ENCODE data around the gene NLRP6.

The NLRP6 gene

DNA sequence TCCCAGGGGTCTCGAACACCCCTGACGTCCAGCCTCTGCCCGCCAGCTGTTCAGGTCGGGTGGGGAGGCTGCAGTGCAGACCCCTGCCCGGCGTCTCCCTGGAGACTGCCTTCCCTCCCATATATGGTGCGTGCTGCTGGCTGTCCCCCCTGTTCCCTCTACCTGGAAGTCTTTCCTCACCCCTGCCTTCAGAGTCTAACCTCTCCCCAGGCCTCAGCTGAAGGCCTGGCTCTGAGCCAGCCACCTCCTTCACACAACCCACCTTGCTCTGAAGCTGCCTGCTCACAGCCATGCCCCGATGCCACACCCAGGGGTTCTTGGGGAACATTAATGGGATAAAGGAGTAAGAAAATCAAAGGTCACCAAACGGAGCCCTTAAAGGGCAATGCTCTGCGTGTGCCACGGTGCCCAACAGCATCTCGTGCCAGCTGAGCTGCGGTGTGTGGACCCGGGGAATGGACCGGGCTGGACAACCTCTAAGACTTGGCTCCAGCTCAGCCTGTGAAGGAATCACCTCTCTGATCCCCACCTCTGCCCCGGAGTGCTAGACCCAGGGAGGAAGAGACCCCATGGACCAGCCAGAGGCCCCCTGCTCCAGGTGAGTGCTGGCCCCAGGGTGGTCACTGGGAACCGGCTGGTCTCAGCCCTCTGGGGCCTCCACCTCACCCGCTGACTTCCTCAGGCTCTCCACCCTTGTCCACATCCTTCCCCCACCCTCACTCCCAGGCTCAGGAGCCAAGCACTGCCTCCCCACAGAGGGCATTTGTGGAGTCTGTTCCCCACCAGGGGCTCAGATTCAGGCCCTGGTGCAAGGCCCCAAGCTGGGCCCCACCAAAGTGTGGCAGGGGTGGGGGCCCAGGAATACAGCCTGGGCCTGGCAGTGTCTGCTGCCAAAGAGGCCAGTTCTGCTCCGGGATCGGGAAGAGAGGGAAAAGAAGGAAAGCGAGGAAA is at the start of gene NLRP6:
Gene NLRP6, plus strand, starts transcription at position 407 of the 951 bp plus-strand sequence. Its CDS starts 163 bp downstream, at position 570.
- TF ChIP-seq, protein P1, sequence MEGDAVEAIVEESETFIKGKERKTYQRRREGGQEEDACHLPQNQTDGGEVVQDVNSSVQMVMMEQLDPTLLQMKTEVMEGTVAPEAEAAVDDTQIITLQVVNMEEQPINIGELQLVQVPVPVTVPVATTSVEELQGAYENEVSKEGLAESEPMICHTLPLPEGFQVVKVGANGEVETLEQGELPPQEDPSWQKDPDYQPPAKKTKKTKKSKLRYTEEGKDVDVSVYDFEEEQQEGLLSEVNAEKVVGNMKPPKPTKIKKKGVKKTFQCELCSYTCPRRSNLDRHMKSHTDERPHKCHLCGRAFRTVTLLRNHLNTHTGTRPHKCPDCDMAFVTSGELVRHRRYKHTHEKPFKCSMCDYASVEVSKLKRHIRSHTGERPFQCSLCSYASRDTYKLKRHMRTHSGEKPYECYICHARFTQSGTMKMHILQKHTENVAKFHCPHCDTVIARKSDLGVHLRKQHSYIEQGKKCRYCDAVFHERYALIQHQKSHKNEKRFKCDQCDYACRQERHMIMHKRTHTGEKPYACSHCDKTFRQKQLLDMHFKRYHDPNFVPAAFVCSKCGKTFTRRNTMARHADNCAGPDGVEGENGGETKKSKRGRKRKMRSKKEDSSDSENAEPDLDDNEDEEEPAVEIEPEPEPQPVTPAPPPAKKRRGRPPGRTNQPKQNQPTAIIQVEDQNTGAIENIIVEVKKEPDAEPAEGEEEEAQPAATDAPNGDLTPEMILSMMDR (IDR thresholded peaks at IDR 0.05; ENCODE audit: borderline replicate concordance, control extremely low read depth, extremely low read depth, insufficient read depth, missing control alignments): no peak
- DNase-seq (ENCODE audit: low spot score): peak; percentile 25
- in situ Hi-C loops (cut with MboI; ENCODE audit: low sequenced_read_pairs, unreplicated experiment): no loop called here

DNA sequence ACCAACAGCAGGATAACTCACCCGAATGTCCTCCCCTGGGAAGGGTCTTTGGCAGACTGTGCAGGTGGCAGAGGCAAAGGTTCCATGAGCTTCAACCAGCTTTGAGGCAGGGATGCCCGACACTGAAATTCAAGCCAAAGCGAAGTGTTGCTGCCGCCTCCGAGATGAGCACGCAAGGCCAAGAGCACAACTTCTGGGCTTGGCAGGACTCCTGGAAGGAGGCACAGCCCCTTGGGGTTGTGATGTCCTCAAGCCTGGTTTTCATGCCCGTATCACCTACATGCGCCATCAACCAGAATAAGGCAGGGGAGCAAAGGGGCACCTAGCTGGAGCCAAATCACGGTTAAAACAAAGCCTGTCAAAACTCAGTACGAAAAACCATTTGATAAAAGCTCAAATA is 47.8 kb upstream of the NLRP6 start:
- DNase-seq (ENCODE audit: low spot score): no peak
- in situ Hi-C loops (cut with MboI; ENCODE audit: low sequenced_read_pairs, unreplicated experiment): no loop called here
- TF ChIP-seq, protein P1 (IDR thresholded peaks at IDR 0.05; ENCODE audit: borderline replicate concordance, control extremely low read depth, extremely low read depth, insufficient read depth, missing control alignments): no peak

DNA sequence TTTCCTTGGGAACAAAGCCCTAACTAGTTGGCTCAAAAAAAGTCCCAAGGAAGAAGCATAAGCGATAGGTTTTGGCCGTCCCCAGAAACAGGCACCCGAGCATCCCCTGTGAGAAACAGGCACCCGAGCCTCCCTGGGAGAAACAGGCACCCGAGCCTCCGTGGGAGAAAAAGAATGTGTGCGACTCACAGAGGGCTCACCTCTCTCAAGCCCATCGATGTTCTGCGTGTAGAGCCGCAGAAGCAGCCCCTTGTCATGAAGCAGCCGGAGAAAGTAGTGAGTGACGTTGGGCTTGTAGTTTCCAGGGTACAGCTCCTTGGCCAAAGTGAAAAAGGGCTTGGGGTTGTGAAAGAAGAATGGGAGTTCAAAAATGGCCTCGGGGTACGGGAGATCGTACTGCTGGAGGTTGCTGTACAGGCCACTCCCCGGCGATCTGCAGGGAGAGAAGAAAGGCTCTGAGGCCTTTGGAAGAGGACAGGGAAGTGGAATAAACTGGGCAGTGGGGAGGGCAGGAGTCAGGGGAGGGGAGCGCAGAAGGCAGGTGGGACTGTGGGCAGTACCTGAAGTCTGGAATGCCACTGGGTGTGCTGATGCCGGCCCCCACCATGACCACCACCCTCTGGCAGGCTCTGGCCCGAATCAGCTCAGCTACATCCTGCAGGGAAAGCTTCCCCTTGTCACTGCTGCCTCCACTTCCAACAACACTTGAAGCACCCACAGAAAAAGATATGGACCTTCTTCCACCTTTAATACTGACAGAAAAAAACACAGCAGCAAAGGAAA is 45.2 kb upstream of the NLRP6 start:
- in situ Hi-C loops (cut with MboI; ENCODE audit: low sequenced_read_pairs, unreplicated experiment): no loop called here
- DNase-seq (ENCODE audit: low spot score): no peak
- TF ChIP-seq, protein P1 (IDR thresholded peaks at IDR 0.05; ENCODE audit: borderline replicate concordance, control extremely low read depth, extremely low read depth, insufficient read depth, missing control alignments): no peak

DNA sequence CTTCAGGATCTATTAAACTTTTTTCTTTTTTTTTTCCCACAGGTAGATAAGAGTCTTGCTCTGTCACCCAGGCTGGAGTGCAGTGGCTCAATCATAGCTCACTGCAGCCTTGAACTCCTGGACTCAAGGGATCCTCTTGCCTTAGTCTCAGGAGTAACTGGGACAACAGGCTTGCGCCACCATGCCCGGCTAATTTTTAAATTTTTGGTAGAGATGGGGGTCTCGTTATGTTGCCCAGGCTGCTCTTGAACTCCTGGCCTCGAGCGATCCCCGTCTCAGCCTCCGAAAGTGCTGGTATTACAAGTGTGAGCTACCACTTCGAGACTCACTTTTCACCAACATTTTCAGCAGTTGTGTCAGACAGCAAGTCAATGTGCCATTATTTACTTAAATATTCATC is 43.0 kb upstream of the NLRP6 start:
- in situ Hi-C loops (cut with MboI; ENCODE audit: low sequenced_read_pairs, unreplicated experiment): no loop called here
- TF ChIP-seq, protein P1 (IDR thresholded peaks at IDR 0.05; ENCODE audit: borderline replicate concordance, control extremely low read depth, extremely low read depth, insufficient read depth, missing control alignments): no peak

DNA sequence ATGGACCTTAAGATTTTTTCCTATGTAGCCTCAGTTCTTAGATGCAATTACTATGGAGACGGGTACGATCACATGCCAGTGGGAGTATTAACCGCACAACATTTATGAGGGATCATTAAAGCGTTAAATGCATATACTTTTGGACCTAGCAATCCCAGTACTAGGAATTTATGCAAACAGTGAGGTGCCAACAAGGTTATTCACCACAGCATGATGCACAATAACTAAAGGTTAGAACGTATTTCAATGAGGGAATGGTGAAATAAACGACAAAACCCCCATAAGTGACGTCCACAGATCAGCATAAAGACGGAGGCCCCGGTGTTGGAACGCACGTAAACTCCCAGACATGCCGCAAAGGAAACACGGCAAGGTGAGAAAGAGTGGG is 42.6 kb upstream of the NLRP6 start:
- peak; percentile 71 for DNase-seq (ENCODE audit: low spot score)
- in situ Hi-C loops (cut with MboI; ENCODE audit: low sequenced_read_pairs, unreplicated experiment): no loop called here
- TF ChIP-seq, protein P1 (IDR thresholded peaks at IDR 0.05; ENCODE audit: borderline replicate concordance, control extremely low read depth, extremely low read depth, insufficient read depth, missing control alignments): no peak

More for the DNA sequence above, 43.0 kb upstream of the NLRP6 start:
- DNase-seq (ENCODE audit: low spot score): no peak

DNA sequence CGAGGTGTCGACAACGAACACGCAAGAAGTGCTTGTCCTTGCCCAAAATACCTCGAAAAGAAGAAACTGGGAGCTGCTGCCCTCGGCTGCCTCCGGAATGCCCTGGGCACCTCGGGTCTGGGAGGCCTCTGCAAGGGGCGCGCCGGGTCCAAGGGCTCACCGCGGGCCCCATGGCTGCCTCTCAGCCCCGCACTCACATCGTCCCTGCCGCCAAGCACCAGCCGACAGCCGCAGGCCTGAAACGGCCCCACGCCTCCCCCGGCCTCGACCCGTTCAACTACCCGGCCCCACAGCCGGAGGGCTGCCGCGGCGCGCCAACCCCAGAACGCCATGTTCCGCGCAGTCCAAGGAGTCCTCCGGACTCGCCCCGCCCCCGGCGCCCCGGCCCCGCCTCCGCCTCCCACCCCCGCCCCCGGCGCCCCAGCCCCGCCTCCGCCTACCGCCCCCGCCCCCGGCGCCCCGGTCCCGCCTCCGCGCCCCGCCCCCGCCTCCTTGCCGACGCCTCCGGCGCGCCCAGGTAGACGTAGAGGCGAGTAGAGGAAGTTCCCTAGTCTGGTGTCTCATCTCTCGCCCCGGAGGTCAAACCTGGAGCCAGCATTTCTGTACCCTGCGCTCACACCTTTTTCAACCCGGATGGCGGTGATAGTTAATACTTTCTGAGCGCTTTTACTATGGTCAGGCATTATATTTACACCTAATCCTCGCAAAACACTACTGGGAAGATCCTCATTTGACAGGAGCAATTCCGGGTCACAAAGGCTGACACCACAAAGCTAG is 42.0 kb upstream of the NLRP6 start, which contains the start of gene SIRT3:
Gene SIRT3, minus strand, starts transcription at position 346 of the 777 bp plus-strand sequence. Its CDS starts 14 bp downstream, at position 332.
- TF ChIP-seq, protein P1 (IDR thresholded peaks at IDR 0.05; ENCODE audit: borderline replicate concordance, control extremely low read depth, extremely low read depth, insufficient read depth, missing control alignments): no peak
- DNase-seq (ENCODE audit: low spot score): peak; percentile 96
- in situ Hi-C loops (cut with MboI; ENCODE audit: low sequenced_read_pairs, unreplicated experiment): no loop called here

All from GM13976 (cell line).